Spinal cord (tissue), 10 donors: ENCODE data around the gene NODAL. TPM values are rescaled to one million over a fixed set of nuclear protein-coding genes. Genes with fewer than 3 reads are reported as not detected.
"Not testable (repeated sequence)": the region's sequence is repeated elsewhere in the genome, so short reads cannot be mapped to it uniquely, and the experiment has no call there.

Source experiments
- DNase-seq, 6 donors: peaks; one replicate each; pipeline versions ENCODE4 v3.0.0 to v3.0.0-alpha.2; 2013 to 2015; ENCODE audit warnings: low spot score in 6 of 6, low read depth in 4 of 6
- H3K27ac ChIP-seq: one replicate; pipeline ENCODE4 v1.5.1; 2013; ENCODE audit warnings: low read depth, low read length, control low read depth
- H3K27me3 ChIP-seq: one replicate; pipeline ENCODE4 v1.6.1; 2013; ENCODE audit warnings: low read length; ENCODE audit not compliant: control insufficient read depth, insufficient read depth
- H3K36me3 ChIP-seq: one replicate; pipeline ENCODE4 v1.6.1; 2013; ENCODE audit warnings: low read length; ENCODE audit not compliant: control insufficient read depth, insufficient read depth
- H3K4me1 ChIP-seq: one replicate; pipeline ENCODE4 v1.6.1; 2013; ENCODE audit warnings: low read length; ENCODE audit not compliant: control insufficient read depth, insufficient read depth
- H3K4me3 ChIP-seq: one replicate; pipeline ENCODE4 v1.5.1; 2013; ENCODE audit warnings: low read depth, low read length, control low read depth
- H3K9me3 ChIP-seq: one replicate; pipeline ENCODE4 v1.6.1; 2013; ENCODE audit warnings: low read length; ENCODE audit not compliant: control insufficient read depth, insufficient read depth
- WGBS: methylation state at CpG from one replicate; pipeline ENCODE4 v1.1.5; 2013; ENCODE audit warnings: missing lambda C conversion rate; ENCODE audit not compliant: insufficient coverage; 5-methylcytosine and 5-hydroxymethylcytosine counted together
- long read RNA-seq, 4 donors: transcript quantifications; one replicate each; lab custom pipeline, GENCODE V29; 2026
- polyA plus RNA-seq, 2 donors: library from polyadenylated mRNA; unstranded; fragments of 120-200 nt; gene quantifications; one replicate each; pipeline ENCODE4 v1.2.1, GENCODE V29; 2013; ENCODE audit not compliant: insufficient read length in 2 of 2
- total RNA-seq, 2 donors: library from RNA; depleted of rRNA in 1 of 2; stranded (reverse); fragments of 120-200 nt in 1 of 2; fragments of >200 nt in 1 of 2; gene quantifications; one replicate each; pipeline versions ENCODE4 v1.2.3 to v1.2.4, GENCODE V29; 2013 to 2014
- donor health status: healthy.

The NODAL gene
- total RNA-seq: 1 to 10 TPM; 2.1 to 2.2 TPM
- 1 to 10 TPM; 2.6 to 3.1 TPM for polyA plus RNA-seq
- long read RNA-seq, donor 1: 0 reads
- long read RNA-seq, donor 2: 0 reads
- long read RNA-seq, donor 3, partial matches to known transcripts: 0 of 2 reads
- long read RNA-seq, donor 3, other reads (novel, unspliced or antisense): 0 of 2 reads
- long read RNA-seq, donor 4: 0 reads

DNA sequence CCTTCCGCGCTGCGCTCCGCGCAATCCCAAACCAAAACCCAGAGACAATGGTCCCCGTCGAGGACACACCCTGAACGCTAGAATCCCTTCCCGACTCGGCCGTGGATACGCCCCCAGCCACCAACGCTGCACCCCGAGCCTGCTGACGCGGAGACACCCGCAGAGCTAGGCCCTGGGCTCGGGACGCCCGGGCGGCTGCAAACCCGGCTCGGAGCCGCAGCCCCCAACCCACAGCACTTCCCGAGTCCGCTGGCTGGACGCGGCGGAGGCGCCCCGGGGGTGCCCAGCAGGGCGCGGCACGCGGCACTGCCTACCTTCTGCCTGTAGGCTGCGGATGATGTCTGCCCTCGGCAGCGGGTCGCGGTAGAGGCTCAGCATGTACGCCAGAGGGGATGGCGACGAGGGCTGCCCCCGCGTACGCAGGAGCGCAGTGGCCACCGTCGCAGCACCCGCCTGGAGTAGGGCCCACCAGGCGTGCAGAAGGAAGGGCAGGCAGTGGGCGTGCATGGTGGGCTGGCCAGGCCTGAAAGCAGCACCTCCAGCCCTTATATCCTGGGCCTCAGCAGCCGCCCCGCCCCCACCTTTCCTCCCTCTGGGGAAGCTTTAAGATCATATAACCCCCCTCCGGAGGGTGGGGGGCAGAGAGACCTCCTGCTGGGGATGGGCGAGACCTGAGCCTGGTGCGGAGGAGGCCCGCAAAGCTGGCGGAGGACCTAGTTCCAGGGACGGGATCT, at the start of gene NODAL:
Gene NODAL (minus strand): TSS at position 521 of the 734 bp plus-strand sequence. CDS start 14 bp downstream, at position 507.
- Histone ChIP-seq H3K9me3 (no peaks in the 10 kb centered on the region), H3K27ac (no peak within 1 kb of the TSS), H3K27me3 (peaks cover 44% of the 10 kb centered on the region), H3K4me3 (peak within 1 kb of the TSS; percentile 9), H3K36me3 (no peaks in the 10 kb centered on the region), H3K4me1 (peaks cover 24% of the 10 kb centered on the region)
- DNase-seq: peak in 1 of 6 donors; percentile 48
- WGBS: 5% methylated on average over 56 of the region's 60 CpGs

DNA sequence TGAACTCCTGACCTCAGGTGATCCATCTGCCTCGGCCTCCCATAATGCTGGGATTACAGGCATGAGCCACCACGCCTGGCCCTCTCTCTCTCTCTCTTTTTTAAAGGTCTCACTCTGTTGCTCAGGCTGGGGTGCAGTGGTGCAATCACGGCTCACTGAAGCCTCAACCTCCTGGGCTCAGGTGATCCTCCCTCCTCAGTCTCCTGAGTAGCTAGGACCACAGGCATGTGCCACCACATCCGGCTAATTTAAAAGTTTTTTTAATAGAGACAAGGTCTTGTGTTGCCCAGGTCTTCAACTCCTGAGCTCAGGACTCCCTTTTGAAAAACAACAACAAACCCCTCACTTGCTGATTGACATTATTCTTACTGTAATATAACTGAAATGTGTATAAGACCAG, 48.7 kb upstream of the NODAL start:
- Histone ChIP-seq H3K27ac (no peak overlapping the region), H3K4me1 (peaks cover 14% of the 10 kb centered on the region), H3K4me3 (no peak overlapping the region), H3K9me3 (no peaks in the 10 kb centered on the region), H3K36me3 (no peaks in the 10 kb centered on the region), H3K27me3 (no peaks in the 10 kb centered on the region)
- 89% methylated on average over 3 of the region's 4 CpGs for WGBS
- DNase-seq: no peak

DNA sequence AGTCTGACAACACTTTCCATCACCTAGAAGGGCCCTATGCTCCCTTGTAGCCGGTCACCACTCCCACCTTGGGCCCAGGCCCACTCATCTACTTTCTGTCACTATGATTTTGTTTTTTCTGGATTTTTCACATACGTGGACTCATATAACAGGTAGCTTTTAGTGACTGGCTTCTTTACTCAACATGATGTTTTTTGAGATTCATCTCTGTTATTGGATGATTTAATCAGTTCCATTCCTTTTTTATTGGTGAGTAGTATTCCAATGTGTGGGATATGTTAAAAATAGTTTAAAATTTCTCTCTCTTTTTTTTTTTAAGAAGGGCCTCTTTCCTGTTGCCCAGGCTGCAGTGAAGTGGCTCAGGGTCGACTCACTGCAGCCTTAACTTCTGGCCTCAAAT, 46.3 kb upstream of the NODAL start:
- Histone ChIP-seq H3K4me3 (no peak overlapping the region), H3K27me3 (no peaks in the 10 kb centered on the region), H3K27ac (no peak overlapping the region), H3K9me3 (no peaks in the 10 kb centered on the region), H3K4me1 (peaks cover 18% of the 10 kb centered on the region), H3K36me3 (peaks cover 5% of the 10 kb centered on the region)
- DNase-seq: no peak
- 100% methylated on average over 1 of the region's 3 CpGs for WGBS

DNA sequence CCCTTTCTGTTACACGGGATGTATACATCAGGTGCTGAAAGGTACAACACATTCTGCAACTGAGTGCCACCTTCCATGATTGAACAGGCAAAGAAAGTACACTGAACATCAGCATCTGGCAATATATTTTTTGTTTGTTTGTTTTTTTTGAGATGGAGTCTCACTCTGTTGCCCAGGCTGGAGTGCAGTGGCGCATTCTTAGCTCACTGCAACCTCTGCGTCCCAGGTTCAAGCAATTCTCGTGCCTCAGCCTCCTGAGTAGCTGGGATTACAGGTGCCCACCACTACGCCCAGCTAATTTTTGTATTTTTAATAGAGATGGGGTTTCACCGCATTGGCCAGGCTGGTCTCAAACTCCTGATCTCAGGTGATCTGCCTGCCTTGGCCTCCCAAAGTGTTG, 42.4 kb upstream of the NODAL start:
- not testable (repeated sequence) for DNase-seq

DNA sequence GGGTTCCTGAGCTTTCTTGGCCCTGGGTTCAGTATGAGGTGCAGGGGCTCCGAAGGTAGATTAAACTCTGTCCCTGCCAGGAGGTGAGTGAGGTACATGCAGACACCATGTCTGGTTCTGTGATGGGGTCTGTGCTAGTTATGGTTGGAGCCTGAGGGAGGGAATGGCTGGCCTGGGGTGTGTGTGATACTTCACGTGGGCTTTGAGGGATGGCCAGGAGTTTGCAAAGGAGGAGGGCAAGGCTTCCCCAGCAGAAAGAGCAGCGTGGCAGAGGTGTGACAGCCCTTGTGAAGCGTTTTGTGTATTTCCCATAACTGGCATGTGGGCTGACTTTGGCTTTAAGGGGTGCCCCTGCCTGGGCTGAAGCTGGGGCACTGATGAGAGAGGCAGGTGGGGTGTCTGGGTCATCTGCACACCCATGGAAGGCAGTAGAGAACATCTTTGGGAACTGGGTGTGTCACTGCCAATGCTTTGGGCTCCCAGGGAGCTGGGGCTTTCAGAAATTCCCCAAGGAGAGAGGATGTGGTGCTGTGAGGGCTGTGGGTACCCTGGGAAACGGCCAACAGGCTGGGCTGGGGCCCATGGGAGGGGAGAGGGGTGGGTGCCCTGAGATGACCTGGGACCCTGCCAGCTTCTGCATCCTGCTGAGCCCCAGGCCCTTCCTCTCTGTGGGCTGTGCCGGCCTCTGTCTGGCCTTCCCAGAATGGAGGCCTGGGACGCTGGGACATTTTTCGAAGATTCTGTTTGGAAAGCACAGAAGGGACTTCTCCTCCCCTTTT, 41.7 kb upstream of the NODAL start:
- DNase-seq: no peak
- Histone ChIP-seq H3K27me3 (no peaks in the 10 kb centered on the region), H3K36me3 (peaks cover 8% of the 10 kb centered on the region), H3K9me3 (no peaks in the 10 kb centered on the region), H3K4me1 (peaks cover 51% of the 10 kb centered on the region), H3K4me3 (no peak overlapping the region), H3K27ac (peak overlapping the region; percentile 61)
- 63% methylated on average over 6 of the region's 8 CpGs for WGBS

More for the DNA sequence above, 42.4 kb upstream of the NODAL start:
- not testable (repeated sequence) for H3K9me3 ChIP-seq, H3K36me3 ChIP-seq, H3K27ac ChIP-seq, H3K4me3 ChIP-seq, H3K27me3 ChIP-seq
- H3K4me1 ChIP-seq: peaks cover 52% of the 10 kb centered on the region
- WGBS: 95% methylated on average over 4 of the region's 6 CpGs

DNA sequence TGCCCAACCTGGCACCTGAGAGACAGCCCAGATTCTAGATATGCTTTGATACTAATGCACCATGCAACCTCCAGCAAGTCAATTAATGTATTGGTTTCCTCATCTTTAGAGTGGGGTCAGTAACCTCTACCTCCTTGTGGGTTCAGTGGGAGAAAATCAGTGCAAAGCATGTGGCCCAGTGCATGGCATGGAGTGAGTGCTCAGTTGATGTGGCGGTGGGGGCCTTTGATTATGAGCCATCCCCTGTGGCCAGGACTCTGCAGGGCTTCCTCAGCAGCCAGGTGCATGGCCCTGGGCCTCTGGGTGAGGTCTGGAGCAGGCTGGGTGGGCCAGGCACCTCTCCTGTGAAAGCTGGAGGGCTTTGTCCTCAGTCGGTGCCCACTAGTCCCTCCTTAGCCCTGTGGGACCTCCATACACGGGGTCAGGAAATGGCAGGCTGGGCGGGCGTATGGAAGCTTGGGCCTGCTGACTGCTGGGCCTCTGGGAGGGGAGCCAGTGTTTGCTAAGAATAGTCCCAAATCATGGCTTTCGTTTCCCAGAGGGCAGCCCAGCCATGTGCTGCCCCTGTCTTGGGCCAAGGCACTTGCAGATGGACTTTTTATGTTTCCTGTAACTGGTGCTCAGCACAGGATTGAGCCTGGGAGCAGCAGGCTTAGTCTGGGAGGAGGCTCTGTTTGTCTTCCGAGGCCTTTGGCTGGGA, 40.5 kb upstream of the NODAL start:
- peaks cover 59% of the 10 kb centered on the region for H3K4me1 ChIP-seq
- 47% methylated on average over 7 of the region's 7 CpGs for WGBS

DNA sequence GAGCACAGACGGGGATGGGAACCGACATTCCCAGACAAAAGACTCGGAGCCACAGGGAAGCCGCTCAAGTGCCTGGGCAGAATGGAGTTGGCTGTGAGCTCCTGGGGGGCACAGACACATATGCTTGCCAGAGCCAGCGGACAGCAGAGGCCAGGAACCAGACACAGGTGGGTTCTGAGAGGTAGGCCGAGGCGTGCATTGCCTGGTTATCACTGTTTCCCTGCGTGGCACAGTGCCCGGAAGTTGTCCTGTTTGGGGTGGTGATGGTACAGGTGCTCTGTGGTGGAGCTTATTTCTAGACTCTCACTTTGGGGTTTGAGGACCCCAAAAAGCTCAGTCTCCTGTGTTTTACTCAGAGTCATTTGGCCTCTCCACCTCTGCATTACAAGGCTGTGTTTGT, 39.6 kb upstream of the NODAL start:
- Histone ChIP-seq H3K4me1 (peaks cover 59% of the 10 kb centered on the region), H3K4me3 (no peak overlapping the region), H3K27me3 (no peaks in the 10 kb centered on the region), H3K9me3 (no peaks in the 10 kb centered on the region), H3K36me3 (peaks cover 8% of the 10 kb centered on the region), H3K27ac (no peak overlapping the region)
- no peak for DNase-seq
- 75% methylated on average over 9 of the region's 9 CpGs for WGBS

More for the DNA sequence above, 40.5 kb upstream of the NODAL start:
- H3K36me3 ChIP-seq: peaks cover 8% of the 10 kb centered on the region
- H3K9me3 ChIP-seq: no peaks in the 10 kb centered on the region
- no peak overlapping the region for H3K4me3 ChIP-seq
- DNase-seq: peak in 1 of 6 donors; percentile 67
- no peaks in the 10 kb centered on the region for H3K27me3 ChIP-seq
- H3K27ac ChIP-seq: peak overlapping the region; percentile 61

DNA sequence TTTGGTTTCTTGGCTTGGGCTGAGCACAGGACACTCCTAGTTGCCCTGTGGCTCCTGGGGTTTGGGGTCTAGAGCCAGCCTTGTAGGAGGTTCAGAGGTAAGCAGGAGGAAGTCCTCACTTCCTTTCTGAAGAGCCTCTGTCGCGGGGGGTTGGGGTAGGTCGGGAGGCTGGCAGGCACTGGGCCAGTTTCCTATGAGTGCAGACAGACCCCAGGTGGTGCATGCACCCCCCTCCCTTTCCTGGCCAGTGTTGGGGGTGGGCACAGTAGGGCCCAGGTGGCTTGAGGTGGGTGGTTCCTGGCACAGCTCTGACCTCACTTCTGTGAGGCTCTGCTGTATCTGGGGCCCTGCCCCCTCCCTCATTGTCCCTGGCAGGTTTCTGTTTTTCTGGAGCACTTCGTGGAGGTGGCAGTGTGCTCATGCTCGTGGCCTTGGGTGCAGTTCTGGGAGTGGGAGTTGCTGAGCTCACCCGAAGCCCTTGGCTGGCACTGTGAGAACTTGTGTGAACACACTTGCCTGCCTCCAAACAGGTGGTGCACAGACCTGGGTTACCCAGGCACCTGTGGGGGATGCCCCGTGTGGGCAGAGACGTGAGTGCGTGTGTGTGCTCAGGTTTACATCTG, 38.9 kb upstream of the NODAL start:
- no peak overlapping the region for H3K27ac ChIP-seq

More for the DNA sequence above, 38.9 kb upstream of the NODAL start:
- peaks cover 59% of the 10 kb centered on the region for H3K4me1 ChIP-seq
- H3K27me3 ChIP-seq: no peaks in the 10 kb centered on the region
- peak overlapping the region; percentile 41 for H3K4me3 ChIP-seq
- no peaks in the 10 kb centered on the region for H3K9me3 ChIP-seq
- H3K36me3 ChIP-seq: peaks cover 8% of the 10 kb centered on the region
- WGBS: 73% methylated on average over 5 of the region's 9 CpGs
- no peak for DNase-seq
